Astrocyte (in vitro differentiated cells and primary cell): ENCODE results near the gene DCLK1. TPM values are rescaled to one million over a fixed set of nuclear protein-coding genes. Genes with fewer than 3 reads are reported as not detected.

ENCODE experiments used
- DNase-seq: peaks from one replicate; pipeline ENCODE4 v3.0.0-alpha.2; 2010; ENCODE audit warnings: low read depth
- FAIRE-seq: peaks from 2 replicates; lab custom pipeline; 2011; peaks lifted over from hg19 to GRCh38; lab: Jason Lieb, UNC
- H2AFZ ChIP-seq: 2 replicates; pipeline ENCODE4 v1.6.0; 2012; ENCODE audit warnings: low read depth, low read length, inconsistent platforms
- H3K27ac ChIP-seq: 2 replicates; pipeline ENCODE4 v1.5.1; 2011; ENCODE audit warnings: low read depth, low read length, inconsistent platforms
- H3K27me3 ChIP-seq: 2 replicates; pipeline ENCODE4 v1.6.0; 2011; ENCODE audit warnings: low read length, inconsistent platforms; ENCODE audit not compliant: insufficient read depth
- H3K36me3 ChIP-seq: 2 replicates; pipeline ENCODE4 v1.5.1; 2011; ENCODE audit warnings: low read length, inconsistent platforms; ENCODE audit not compliant: insufficient read depth
- H3K4me1 ChIP-seq: 2 replicates; pipeline ENCODE4 v1.5.1; 2011; ENCODE audit warnings: low read length, inconsistent platforms; ENCODE audit not compliant: insufficient read depth
- H3K4me2 ChIP-seq: 2 replicates; pipeline ENCODE4 v1.6.0; 2012; ENCODE audit warnings: low read length, inconsistent platforms
- H3K4me3 ChIP-seq: 2 replicates; pipeline ENCODE4 v1.5.1; 2011; ENCODE audit warnings: low read depth, mild to moderate bottlenecking, low read length, inconsistent platforms; ENCODE audit not compliant: insufficient read depth
- H3K79me2 ChIP-seq: 2 replicates; pipeline ENCODE4 v1.6.0; 2012; ENCODE audit warnings: mild to moderate bottlenecking, low read length, inconsistent platforms; ENCODE audit not compliant: insufficient read depth
- H3K9ac ChIP-seq: 2 replicates; pipeline ENCODE4 v1.6.0; 2012; ENCODE audit warnings: mild to moderate bottlenecking, low read length, inconsistent platforms
- H3K9me3 ChIP-seq: 2 replicates; pipeline ENCODE4 v1.5.1; 2012; ENCODE audit warnings: low read depth, mild to moderate bottlenecking, low read length, inconsistent platforms; ENCODE audit not compliant: insufficient read depth
- H4K20me1 ChIP-seq: 2 replicates; pipeline ENCODE4 v1.6.0; 2012; ENCODE audit warnings: low read length, inconsistent platforms; ENCODE audit not compliant: insufficient read depth
- H3K27ac Mint-ChIP-seq: one replicate; pipeline ENCODE4 v1.8.0; 2021; ENCODE audit warnings: mild to moderate bottlenecking, mixed read lengths; ENCODE audit not compliant: unreplicated experiment
- H3K27me3 Mint-ChIP-seq: one replicate; pipeline ENCODE4 v1.8.0; 2021; ENCODE audit warnings: low read depth, mixed read lengths; ENCODE audit not compliant: unreplicated experiment
- H3K36me3 Mint-ChIP-seq: one replicate; pipeline ENCODE4 v1.8.0; 2021; ENCODE audit warnings: low read depth, mixed read lengths; ENCODE audit not compliant: unreplicated experiment
- H3K4me1 Mint-ChIP-seq: one replicate; pipeline ENCODE4 v1.8.0; 2021; ENCODE audit warnings: low read depth, mixed read lengths; ENCODE audit not compliant: unreplicated experiment
- H3K4me3 Mint-ChIP-seq: one replicate; pipeline ENCODE4 v1.8.0; 2021; ENCODE audit warnings: mild to moderate bottlenecking, moderate library complexity, mixed read lengths; ENCODE audit not compliant: unreplicated experiment
- H3K9me3 Mint-ChIP-seq: one replicate; pipeline ENCODE4 v1.8.0; 2021; ENCODE audit warnings: mild to moderate bottlenecking, mixed read lengths; ENCODE audit not compliant: unreplicated experiment
- EZH2 ChIP-seq: IDR thresholded peaks from 2 replicates; pipeline ENCODE4 v1.6.1; 2012; ENCODE audit warnings: mild to moderate bottlenecking, low read length, inconsistent platforms; ENCODE audit not compliant: insufficient read depth
- total RNA-seq: library from RNA; stranded (reverse); gene quantifications from 2 replicates; pipeline ENCODE4 v1.2.1, GENCODE V29; 2021
- TF ChIP-seq, protein P1 (sequence below): IDR thresholded peaks from 2 replicates; pipeline ENCODE4 v1.5.1; 2011; ENCODE audit warnings: low read depth, mild to moderate bottlenecking, inconsistent platforms, low read length, moderate library complexity; ENCODE audit not compliant: insufficient read depth

DCLK1 gene
- total RNA-seq, 1 donor from 2014 or later = 4.9 TPM

DNA sequence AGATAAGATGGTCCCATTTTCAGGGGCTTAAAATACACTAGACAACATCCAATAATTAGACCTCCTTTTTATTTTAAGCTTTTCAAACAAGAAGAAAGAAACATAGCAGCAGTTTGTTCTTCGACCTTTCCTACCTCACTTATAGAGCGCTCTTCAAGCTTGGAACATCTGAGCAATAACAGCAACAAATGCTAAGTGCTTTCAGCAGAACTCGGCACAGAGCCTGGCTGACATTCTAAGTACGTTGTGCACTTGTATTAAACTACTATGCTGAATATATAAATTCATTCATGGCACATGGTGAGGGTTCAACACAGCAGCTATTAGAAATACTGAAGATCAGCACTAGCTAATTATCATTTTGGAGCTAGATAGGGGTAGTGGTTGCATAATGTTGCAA lies 398.6 kb downstream of the DCLK1 start:
- no peaks in the 10 kb centered on the region for H3K9me3 ChIP-seq
- no peak overlapping the region for H3K4me2 ChIP-seq
- H3K27ac Mint-ChIP-seq = no peak overlapping the region
- no peak overlapping the region for H3K4me3 ChIP-seq
- no peak for FAIRE-seq
- no peaks in the 10 kb centered on the region for H3K9me3 Mint-ChIP-seq
- DNase-seq = no peak
- H3K27ac ChIP-seq = no peak overlapping the region
- H4K20me1 ChIP-seq = no peaks in the 10 kb centered on the region
- H3K4me1 Mint-ChIP-seq = no peaks in the 10 kb centered on the region
- no peak overlapping the region for H3K9ac ChIP-seq
- no peaks in the 10 kb centered on the region for H3K27me3 Mint-ChIP-seq
- H3K79me2 ChIP-seq = no peaks in the 10 kb centered on the region
- H3K4me1 ChIP-seq = no peaks in the 10 kb centered on the region
- no peak overlapping the region for H2AFZ ChIP-seq
- H3K4me3 Mint-ChIP-seq = no peak overlapping the region
- no peaks in the 10 kb centered on the region for H3K36me3 ChIP-seq
- TF ChIP-seq, protein P1, sequence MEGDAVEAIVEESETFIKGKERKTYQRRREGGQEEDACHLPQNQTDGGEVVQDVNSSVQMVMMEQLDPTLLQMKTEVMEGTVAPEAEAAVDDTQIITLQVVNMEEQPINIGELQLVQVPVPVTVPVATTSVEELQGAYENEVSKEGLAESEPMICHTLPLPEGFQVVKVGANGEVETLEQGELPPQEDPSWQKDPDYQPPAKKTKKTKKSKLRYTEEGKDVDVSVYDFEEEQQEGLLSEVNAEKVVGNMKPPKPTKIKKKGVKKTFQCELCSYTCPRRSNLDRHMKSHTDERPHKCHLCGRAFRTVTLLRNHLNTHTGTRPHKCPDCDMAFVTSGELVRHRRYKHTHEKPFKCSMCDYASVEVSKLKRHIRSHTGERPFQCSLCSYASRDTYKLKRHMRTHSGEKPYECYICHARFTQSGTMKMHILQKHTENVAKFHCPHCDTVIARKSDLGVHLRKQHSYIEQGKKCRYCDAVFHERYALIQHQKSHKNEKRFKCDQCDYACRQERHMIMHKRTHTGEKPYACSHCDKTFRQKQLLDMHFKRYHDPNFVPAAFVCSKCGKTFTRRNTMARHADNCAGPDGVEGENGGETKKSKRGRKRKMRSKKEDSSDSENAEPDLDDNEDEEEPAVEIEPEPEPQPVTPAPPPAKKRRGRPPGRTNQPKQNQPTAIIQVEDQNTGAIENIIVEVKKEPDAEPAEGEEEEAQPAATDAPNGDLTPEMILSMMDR = no peak
- no peak for TF ChIP-seq EZH2
- no peaks in the 10 kb centered on the region for H3K36me3 Mint-ChIP-seq
- H3K27me3 ChIP-seq = no peaks in the 10 kb centered on the region

DNA sequence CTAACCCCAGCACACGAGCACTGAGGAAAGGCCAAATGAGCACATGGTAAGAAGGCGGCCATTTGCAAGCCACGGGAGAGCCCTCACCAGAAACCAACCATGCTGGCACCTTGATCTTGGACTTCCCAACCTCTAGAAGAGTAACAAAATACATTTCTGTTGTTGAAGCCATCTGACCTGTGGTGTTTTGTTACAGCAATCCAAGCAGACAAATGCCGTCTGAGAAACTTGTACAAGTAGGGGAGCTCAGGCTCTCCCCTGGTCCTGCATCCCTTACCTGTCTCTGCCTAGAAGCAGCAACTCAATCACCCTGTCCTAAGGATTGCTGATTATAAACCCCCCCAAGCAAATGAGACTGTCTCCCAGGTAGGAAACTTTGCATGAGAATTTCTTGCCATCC lies 399.7 kb downstream of the DCLK1 start:
- TF ChIP-seq EZH2 = no peak
- TF ChIP-seq, protein P1 = no peak
- Histone ChIP-seq H3K9me3 (no peaks in the 10 kb centered on the region), H3K4me1 (no peaks in the 10 kb centered on the region), H3K4me3 (no peak overlapping the region), H3K27ac (no peak overlapping the region), H3K4me2 (no peak overlapping the region), H3K9ac (no peak overlapping the region), H2AFZ (no peak overlapping the region), H3K36me3 (no peaks in the 10 kb centered on the region), H3K27me3 (no peaks in the 10 kb centered on the region), H3K79me2 (no peaks in the 10 kb centered on the region), H4K20me1 (no peaks in the 10 kb centered on the region)
- FAIRE-seq = no peak
- DNase-seq = no peak
- H3K4me3 Mint-ChIP-seq = no peak overlapping the region
- H3K4me1 Mint-ChIP-seq = no peaks in the 10 kb centered on the region
- H3K9me3 Mint-ChIP-seq = no peaks in the 10 kb centered on the region
- H3K27me3 Mint-ChIP-seq = no peaks in the 10 kb centered on the region
- H3K27ac Mint-ChIP-seq = no peak overlapping the region
- H3K36me3 Mint-ChIP-seq = no peaks in the 10 kb centered on the region

DNA sequence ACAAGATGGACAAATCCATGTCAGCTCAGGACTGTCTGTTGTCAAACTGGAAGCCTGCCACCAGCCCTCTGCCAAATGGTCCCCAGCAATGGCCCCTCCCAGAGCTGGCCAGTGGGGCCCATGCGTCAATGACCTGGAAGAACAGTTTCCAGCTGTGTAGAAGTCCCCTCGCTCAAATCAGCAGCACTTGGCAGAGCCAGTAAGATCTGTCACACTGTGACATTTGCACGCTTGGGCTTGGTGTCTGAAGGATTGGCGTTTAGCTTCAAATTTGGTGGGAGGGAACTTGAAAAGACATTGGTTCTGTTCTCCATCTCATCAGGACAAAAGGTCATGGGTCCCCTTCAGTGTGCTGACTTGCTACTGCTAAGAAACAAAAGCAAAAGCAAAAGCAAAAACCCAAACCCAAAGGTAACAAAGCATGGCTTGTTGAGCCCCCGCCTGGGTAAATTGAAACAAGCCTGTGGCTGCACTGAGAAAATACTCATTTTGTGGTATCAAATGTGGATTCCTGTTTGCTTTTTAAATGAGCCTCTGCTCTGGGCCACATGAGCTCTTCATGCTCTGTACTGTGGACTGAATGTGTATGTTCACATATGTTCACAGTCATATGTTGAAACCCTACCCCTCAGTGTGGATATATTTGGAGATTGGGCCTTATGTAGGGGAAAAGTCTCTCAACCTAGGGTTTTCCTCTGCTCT lies 401.1 kb downstream of the DCLK1 start:
- no peak overlapping the region for H3K4me3 ChIP-seq
- Mint-ChIP-seq H3K27ac (no peak overlapping the region), H3K36me3 (no peaks in the 10 kb centered on the region), H3K4me1 (no peaks in the 10 kb centered on the region), H3K9me3 (no peaks in the 10 kb centered on the region), H3K27me3 (no peaks in the 10 kb centered on the region), H3K4me3 (no peak overlapping the region)
- no peak for DNase-seq
- no peak overlapping the region for H3K9ac ChIP-seq
- no peak for FAIRE-seq
- no peak overlapping the region for H3K27ac ChIP-seq
- no peak overlapping the region for H2AFZ ChIP-seq
- no peaks in the 10 kb centered on the region for H4K20me1 ChIP-seq
- H3K27me3 ChIP-seq = no peaks in the 10 kb centered on the region
- H3K36me3 ChIP-seq = no peaks in the 10 kb centered on the region
- H3K9me3 ChIP-seq = no peaks in the 10 kb centered on the region
- H3K79me2 ChIP-seq = no peaks in the 10 kb centered on the region
- H3K4me1 ChIP-seq = no peaks in the 10 kb centered on the region
- no peak overlapping the region for H3K4me2 ChIP-seq
- no peak for TF ChIP-seq EZH2
- TF ChIP-seq, protein P1 = no peak
